ENCODE measurements around the gene MAB21L1.

Gene MAB21L1

DNA sequence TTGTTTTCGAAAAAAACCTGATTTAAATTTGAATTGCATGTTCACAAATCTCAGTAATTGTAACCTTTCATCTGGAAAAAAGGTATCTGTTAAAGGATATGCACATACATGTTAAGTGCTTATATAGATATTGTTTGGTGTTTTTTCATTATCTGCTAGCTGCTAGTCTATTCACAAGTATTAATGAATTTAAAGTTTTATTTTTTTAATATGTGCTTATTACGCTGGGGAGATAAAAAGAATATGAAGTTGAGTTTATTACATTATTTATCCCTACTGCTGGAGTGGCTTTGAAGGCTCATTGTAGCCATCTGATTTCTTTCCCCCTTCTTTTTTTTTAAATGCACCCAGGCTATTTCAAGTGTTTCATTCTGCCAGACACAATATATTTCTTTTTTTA lies 3.9 kb upstream of the MAB21L1 start:
- H3K4me3 ChIP-seq (ENCODE audit: low read length) = no peak overlapping the region
- TF ChIP-seq, protein P1, sequence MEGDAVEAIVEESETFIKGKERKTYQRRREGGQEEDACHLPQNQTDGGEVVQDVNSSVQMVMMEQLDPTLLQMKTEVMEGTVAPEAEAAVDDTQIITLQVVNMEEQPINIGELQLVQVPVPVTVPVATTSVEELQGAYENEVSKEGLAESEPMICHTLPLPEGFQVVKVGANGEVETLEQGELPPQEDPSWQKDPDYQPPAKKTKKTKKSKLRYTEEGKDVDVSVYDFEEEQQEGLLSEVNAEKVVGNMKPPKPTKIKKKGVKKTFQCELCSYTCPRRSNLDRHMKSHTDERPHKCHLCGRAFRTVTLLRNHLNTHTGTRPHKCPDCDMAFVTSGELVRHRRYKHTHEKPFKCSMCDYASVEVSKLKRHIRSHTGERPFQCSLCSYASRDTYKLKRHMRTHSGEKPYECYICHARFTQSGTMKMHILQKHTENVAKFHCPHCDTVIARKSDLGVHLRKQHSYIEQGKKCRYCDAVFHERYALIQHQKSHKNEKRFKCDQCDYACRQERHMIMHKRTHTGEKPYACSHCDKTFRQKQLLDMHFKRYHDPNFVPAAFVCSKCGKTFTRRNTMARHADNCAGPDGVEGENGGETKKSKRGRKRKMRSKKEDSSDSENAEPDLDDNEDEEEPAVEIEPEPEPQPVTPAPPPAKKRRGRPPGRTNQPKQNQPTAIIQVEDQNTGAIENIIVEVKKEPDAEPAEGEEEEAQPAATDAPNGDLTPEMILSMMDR (conservative IDR thresholded peaks at IDR 0.05; ENCODE audit: low read length) = no peak

DNA sequence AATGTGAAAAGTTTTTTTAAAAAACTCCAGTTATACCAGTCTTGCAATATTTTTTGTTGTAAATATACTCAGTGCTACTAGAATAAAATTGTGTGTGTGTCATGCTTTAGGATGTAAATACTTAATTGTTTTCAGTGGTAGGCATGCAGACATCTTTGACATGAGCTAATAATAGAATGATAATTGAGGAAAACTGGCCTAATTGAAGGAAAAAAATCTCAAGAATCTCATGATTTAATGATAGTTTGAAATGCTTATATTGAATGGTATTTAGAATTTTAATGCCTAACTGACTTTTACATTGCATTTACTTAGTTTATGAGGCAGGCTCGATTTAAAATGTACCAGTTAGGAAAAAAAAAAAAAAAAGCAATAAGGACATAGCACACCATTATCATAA lies 3.2 kb upstream of the MAB21L1 start:
- TF ChIP-seq, protein P1 (conservative IDR thresholded peaks at IDR 0.05; ENCODE audit: low read length) = no peak
- no peak overlapping the region for H3K4me3 ChIP-seq (ENCODE audit: low read length)
- no peak for DNase-seq (ENCODE audit: low read depth)

More for the DNA sequence above, 3.9 kb upstream of the MAB21L1 start:
- DNase-seq (ENCODE audit: low read depth) = no peak

DNA sequence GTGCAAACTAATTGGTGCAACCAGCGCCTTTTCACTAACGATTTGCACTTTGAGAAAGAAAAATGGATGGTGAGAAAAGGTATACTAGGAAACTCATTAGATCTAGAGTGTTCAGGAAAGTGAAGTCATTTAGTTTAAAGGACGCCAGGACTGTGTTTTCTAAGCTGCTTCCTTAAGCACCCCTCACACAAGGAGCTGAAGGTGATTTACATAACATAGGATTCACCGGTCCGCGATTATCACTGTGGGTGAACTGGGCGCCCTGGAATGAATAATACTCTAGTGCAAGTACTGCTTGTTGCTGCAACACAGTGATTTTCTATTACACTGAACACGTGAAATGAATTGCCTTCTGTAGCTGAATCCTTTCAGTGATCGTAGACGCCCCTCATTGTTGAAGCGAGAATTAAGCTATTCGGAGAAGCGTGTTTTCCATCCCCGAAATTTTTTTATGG lies 2.6 kb upstream of the MAB21L1 start:
- DNase-seq (ENCODE audit: low read depth) = no peak
- TF ChIP-seq, protein P1 (conservative IDR thresholded peaks at IDR 0.05; ENCODE audit: low read length) = no peak
- peak overlapping the region; percentile 14 for H3K4me3 ChIP-seq (ENCODE audit: low read length)

DNA sequence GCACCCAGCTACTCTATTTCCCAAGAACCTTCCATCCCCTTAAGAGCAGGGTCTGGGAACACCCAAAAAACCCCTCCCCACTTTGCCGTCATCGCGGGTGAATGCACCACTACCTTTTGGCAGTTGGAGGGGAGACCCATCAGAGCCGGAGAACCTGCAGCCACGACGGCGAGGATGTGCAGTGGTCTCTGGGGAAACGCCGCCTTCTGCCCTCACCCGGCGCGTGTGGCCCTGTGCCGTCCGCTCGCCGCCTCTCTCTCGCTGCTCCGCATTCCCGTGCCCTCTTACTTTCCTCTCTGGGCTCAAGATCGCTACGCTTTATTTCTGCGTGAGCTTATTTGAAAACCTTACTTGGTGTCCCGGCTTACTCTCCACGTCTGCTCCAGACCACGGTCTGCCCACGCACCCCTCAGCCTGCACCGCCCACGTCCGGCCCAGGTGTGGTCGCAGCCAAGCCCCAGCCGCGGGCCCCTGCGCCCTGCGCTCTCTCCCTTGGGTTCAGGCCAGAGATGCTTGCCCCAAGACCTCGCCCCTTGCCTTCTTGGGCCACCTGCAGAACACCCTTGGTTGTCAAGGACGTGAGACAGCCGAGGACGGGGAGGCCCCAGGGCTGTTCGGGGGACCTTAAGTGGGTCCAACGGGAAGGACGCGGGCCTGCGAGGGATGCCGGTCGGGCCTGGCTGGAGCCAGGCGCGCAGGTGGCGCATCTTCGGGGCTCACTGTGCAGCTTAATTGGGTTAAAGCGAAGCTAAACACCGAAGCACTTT lies 2.0 kb upstream of the MAB21L1 start:
- TF ChIP-seq, protein P1 (conservative IDR thresholded peaks at IDR 0.05; ENCODE audit: low read length) = no peak
- peak overlapping the region; percentile 28 for H3K4me3 ChIP-seq (ENCODE audit: low read length)
- no peak for DNase-seq (ENCODE audit: low read depth)

DNA sequence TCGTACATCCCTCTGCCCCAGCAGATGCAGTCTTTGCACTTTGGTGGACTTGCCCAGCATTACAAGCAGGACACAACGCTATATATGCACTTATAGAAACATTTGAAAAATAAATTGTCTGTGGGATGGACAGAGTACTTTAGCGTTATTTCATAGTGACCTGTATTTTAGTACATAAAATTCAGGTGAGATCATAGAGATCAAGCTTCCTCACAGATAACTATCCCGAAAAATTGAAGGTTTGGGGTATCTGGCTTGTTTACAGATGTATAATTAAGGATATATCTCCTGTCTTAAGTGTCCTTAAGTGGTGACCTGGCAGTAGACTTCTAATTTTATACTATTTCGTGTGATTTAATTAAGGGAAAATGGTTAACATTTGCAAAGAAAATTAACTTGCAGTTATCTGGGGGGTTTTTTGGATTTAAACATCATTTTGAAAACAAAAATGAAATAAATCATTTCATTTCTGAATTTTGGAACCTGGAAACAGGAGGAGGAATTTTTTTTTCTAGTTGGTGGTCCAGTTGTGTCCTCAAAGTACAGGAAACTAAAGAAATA lies 977 bp upstream of the MAB21L1 start:
- peak overlapping the region; percentile 87 for H3K4me3 ChIP-seq (ENCODE audit: low read length)
- DNase-seq (ENCODE audit: low read depth) = no peak
- TF ChIP-seq, protein P1 (conservative IDR thresholded peaks at IDR 0.05; ENCODE audit: low read length) = no peak

DNA sequence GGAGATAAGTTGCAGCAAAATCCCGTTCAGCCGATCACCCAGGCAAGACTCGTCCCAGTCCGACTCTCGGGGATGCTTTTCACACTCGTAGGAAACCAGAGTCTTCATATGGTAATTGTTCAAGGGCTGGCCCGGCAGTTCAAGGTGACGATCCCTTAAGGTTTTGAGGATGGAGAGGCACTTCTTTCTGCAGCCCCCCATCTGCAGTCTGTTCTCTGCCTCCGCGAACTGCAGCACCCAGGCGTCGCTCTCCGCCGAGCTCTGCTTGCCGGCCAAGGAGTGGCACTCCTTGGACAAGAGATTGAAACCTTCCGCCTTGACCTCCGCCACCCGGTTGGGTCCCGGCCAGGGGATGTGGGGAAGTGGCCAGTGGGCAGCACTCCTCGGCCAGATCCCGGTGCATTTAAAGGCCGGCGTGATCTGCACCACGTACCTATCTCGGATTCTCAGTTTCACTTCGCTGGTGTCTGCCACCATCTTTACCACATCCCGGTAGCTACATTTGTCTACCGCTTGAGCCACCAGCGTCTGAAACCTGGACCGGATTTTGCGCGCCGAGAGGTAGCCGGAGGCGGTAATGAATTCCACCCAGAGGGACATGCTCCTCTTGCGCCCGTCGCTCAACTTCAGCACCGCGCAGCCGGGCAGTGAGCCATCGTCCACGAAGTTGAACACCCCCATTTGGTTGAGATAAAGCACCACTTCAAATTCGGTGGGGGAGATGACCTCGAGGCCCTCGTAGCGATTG lies 1.1 kb downstream of the MAB21L1 start:
- peak overlapping the region; percentile 87 for H3K4me3 ChIP-seq (ENCODE audit: low read length)
- TF ChIP-seq, protein P1 (conservative IDR thresholded peaks at IDR 0.05; ENCODE audit: low read length) = peak; percentile 2; the same call in 1 of the 2 replicates
- DNase-seq (ENCODE audit: low read depth) = peak; percentile 59
